Measurements from ENCODE around the gene MRC2.

GRCh38 chr17:62630365-62631085 is 3.1 kb downstream of the MRC2 start:
- TF ChIP-seq, protein P1, sequence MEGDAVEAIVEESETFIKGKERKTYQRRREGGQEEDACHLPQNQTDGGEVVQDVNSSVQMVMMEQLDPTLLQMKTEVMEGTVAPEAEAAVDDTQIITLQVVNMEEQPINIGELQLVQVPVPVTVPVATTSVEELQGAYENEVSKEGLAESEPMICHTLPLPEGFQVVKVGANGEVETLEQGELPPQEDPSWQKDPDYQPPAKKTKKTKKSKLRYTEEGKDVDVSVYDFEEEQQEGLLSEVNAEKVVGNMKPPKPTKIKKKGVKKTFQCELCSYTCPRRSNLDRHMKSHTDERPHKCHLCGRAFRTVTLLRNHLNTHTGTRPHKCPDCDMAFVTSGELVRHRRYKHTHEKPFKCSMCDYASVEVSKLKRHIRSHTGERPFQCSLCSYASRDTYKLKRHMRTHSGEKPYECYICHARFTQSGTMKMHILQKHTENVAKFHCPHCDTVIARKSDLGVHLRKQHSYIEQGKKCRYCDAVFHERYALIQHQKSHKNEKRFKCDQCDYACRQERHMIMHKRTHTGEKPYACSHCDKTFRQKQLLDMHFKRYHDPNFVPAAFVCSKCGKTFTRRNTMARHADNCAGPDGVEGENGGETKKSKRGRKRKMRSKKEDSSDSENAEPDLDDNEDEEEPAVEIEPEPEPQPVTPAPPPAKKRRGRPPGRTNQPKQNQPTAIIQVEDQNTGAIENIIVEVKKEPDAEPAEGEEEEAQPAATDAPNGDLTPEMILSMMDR (IDR thresholded peaks at IDR 0.05; ENCODE audit: low read length): no peak
- TF ChIP-seq EZH2 (optimal IDR thresholded peaks at IDR 0.05; ENCODE audit: low read depth, low read length): no peak

Measured in MM.1S (cell line).